HCT116 (cell line): ENCODE data around the gene RAB8A.

Experiments
- EZH2 ChIP-seq: fragments of 200-600 bp; sonication (generic); IDR thresholded peaks from 2 replicates; pipeline ENCODE4 v1.6.1; 2017; ENCODE audit warnings: antibody characterized with exemption, mixed run types
- EZH2phosphoT487 ChIP-seq: fragments of 200-600 bp; IDR thresholded peaks from 2 replicates; pipeline ENCODE4 v1.6.1; 2018; ENCODE audit warnings: antibody characterized with exemption, borderline replicate concordance
- FOSL1 ChIP-seq: IDR thresholded peaks from 2 replicates; pipeline ENCODE4 v1.6.1; 2012; ENCODE audit warnings: low read depth
- JUND ChIP-seq: IDR thresholded peaks from 2 replicates; pipeline ENCODE4 v1.6.1; 2012
- POLR2A ChIP-seq: IDR thresholded peaks from 2 replicates; pipeline ENCODE4 v1.7.0; 2011; ENCODE audit warnings: borderline replicate concordance; ENCODE audit not compliant: insufficient read depth, insufficient read length; ENCODE audit errors: extremely low read depth
- POLR2AphosphoS5 ChIP-seq: IDR thresholded peaks from 2 replicates; pipeline ENCODE4 v1.6.1; 2011; ENCODE audit warnings: mild to moderate bottlenecking, low read depth, low read length, moderate library complexity
- TF ChIP-seq, protein P1 (sequence below): IDR thresholded peaks from 2 replicates; pipeline ENCODE4 v1.6.1; 2012; ENCODE audit warnings: low read depth
- TF ChIP-seq, protein P2 (sequence below), 3 experiments: fragments of 200-600 bp in 1 of 3; sonication (generic) in 1 of 3; IDR thresholded peaks in 2 of 3; conservative IDR thresholded peaks in 1 of 3; 2 replicates each; pipeline ENCODE4 v1.5.1; 2012 to 2017; ENCODE audit warnings: low read depth in 2 of 3, low read length in 2 of 3, antibody characterized with exemption in 1 of 3, borderline replicate concordance in 1 of 3, control low read depth in 1 of 3, mild to moderate bottlenecking in 1 of 3, mixed read lengths in 1 of 3, mixed run types in 1 of 3, moderate library complexity in 1 of 3; ENCODE audit not compliant: insufficient read depth in 1 of 3
- TF ChIP-seq, protein P3 (sequence below): IDR thresholded peaks from 2 replicates; pipeline ENCODE4 v1.6.1; 2011; ENCODE audit warnings: mild to moderate bottlenecking, low read length, moderate library complexity; ENCODE audit not compliant: insufficient replicate concordance; ENCODE audit errors: extremely low read depth

DNA sequence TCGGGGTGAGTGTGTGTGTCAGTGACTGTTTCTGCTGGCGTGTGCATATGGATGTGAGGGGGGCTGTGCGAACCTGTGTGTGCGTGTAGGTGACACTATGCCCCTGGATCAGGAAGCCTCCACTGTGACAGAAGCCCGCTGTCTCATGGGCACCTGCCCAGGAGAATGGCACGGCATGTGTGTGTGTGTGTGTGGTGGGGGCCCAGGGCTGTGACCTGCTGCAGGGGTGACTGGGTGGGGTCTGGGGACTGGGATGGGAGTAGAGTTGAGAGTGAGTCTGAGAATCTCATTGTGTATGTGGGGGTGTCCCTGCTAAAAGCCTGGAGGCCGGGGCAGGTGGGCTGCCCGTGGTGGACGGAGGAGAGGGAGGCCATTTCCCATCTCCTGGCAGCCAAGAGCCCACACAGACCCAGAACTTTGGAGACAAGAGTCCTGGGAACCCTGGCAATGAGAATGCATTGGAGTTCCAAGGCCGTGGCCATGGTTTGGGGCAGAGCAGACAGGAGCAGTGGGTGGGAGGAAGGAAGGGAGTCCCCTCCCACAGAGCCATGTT is 41.8 kb upstream of the RAB8A start:
- TF ChIP-seq POLR2AphosphoS5 (no peak), EZH2phosphoT487 (no peak), EZH2 (no peak), JUND (no peak), POLR2A (no peak), FOSL1 (no peak)
- TF ChIP-seq, protein P1, sequence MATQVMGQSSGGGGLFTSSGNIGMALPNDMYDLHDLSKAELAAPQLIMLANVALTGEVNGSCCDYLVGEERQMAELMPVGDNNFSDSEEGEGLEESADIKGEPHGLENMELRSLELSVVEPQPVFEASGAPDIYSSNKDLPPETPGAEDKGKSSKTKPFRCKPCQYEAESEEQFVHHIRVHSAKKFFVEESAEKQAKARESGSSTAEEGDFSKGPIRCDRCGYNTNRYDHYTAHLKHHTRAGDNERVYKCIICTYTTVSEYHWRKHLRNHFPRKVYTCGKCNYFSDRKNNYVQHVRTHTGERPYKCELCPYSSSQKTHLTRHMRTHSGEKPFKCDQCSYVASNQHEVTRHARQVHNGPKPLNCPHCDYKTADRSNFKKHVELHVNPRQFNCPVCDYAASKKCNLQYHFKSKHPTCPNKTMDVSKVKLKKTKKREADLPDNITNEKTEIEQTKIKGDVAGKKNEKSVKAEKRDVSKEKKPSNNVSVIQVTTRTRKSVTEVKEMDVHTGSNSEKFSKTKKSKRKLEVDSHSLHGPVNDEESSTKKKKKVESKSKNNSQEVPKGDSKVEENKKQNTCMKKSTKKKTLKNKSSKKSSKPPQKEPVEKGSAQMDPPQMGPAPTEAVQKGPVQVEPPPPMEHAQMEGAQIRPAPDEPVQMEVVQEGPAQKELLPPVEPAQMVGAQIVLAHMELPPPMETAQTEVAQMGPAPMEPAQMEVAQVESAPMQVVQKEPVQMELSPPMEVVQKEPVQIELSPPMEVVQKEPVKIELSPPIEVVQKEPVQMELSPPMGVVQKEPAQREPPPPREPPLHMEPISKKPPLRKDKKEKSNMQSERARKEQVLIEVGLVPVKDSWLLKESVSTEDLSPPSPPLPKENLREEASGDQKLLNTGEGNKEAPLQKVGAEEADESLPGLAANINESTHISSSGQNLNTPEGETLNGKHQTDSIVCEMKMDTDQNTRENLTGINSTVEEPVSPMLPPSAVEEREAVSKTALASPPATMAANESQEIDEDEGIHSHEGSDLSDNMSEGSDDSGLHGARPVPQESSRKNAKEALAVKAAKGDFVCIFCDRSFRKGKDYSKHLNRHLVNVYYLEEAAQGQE: no peak
- TF ChIP-seq, protein P2, sequence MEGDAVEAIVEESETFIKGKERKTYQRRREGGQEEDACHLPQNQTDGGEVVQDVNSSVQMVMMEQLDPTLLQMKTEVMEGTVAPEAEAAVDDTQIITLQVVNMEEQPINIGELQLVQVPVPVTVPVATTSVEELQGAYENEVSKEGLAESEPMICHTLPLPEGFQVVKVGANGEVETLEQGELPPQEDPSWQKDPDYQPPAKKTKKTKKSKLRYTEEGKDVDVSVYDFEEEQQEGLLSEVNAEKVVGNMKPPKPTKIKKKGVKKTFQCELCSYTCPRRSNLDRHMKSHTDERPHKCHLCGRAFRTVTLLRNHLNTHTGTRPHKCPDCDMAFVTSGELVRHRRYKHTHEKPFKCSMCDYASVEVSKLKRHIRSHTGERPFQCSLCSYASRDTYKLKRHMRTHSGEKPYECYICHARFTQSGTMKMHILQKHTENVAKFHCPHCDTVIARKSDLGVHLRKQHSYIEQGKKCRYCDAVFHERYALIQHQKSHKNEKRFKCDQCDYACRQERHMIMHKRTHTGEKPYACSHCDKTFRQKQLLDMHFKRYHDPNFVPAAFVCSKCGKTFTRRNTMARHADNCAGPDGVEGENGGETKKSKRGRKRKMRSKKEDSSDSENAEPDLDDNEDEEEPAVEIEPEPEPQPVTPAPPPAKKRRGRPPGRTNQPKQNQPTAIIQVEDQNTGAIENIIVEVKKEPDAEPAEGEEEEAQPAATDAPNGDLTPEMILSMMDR (IDR thresholded peaks at IDR 0.05 in 2 of 3, conservative IDR thresholded peaks at IDR 0.05 in 1 of 3; ENCODE audit: borderline replicate concordance in 1 of 3, insufficient read depth in 1 of 3, low read depth in 2 of 3, low read length in 2 of 3): no peak
- TF ChIP-seq, protein P3, sequence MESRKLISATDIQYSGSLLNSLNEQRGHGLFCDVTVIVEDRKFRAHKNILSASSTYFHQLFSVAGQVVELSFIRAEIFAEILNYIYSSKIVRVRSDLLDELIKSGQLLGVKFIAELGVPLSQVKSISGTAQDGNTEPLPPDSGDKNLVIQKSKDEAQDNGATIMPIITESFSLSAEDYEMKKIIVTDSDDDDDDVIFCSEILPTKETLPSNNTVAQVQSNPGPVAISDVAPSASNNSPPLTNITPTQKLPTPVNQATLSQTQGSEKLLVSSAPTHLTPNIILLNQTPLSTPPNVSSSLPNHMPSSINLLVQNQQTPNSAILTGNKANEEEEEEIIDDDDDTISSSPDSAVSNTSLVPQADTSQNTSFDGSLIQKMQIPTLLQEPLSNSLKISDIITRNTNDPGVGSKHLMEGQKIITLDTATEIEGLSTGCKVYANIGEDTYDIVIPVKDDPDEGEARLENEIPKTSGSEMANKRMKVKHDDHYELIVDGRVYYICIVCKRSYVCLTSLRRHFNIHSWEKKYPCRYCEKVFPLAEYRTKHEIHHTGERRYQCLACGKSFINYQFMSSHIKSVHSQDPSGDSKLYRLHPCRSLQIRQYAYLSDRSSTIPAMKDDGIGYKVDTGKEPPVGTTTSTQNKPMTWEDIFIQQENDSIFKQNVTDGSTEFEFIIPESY: no peak
